Ishikawa (cell line): Measurements from ENCODE around the gene PDE4D.

Source experiments
- RAD21 ChIP-seq: IDR thresholded peaks from 2 replicates; pipeline ENCODE4 v1.6.1; 2012; ENCODE audit warnings: low read depth
- TEAD4 ChIP-seq: IDR thresholded peaks from 2 replicates; pipeline ENCODE4 v1.6.1; 2012

DNA sequence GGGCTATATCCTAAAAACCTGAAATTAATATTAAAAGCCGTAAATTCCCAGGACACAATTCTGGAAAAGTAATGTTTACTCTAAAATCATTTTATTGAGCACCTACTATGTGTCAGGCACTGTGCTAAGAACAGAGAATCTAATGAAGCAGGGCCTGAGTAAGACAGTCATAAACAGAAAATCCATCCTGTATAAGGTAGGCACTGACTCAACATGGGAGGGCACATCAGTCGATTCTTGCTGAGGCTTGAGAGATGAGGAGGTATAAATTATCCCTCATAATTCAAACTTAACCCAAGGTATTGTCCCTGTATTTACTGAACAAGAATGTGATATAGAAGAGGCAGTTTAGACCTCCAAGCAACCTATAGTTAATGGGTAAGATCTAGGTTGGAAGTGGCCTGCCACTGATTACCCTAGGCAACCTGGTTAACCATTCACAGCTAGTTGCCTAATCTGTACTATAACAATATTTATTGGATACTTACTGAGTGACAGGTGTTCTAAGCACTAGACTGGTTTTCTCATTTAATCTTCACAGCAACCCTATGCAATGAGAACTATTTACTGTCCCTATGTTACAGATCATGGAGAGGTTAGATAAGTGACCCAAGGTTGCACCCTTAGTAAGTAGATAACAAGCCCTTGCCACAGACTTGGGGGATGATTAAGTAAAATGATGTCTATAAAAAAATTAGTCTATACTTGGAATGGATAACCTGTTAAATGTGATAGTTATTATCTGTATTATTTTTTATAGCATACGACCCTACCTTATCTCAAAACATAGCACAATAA lies 317.7 kb downstream of the PDE4D start:
- TF ChIP-seq TEAD4 (no peak), RAD21 (no peak)
